C4-2B (cell line): ENCODE data around the gene PPP6R3.
"Not testable (repeated sequence)": the region's sequence is repeated elsewhere in the genome, so short reads cannot be mapped to it uniquely, and the experiment has no call there.

Experiments used
- H3K27ac ChIP-seq: fragments of 450-650 bp; 2 replicates; pipeline ENCODE4 v1.5.1; 2017
- CTCF ChIP-seq: fragments of 450-650 bp; conservative IDR thresholded peaks from 2 replicates; pipeline ENCODE4 v1.5.1; 2017; ENCODE audit warnings: mild to moderate bottlenecking
- ZFX ChIP-seq: fragments of 450-650 bp; IDR thresholded peaks from 2 replicates; pipeline ENCODE4 v1.6.1; 2017

Gene PPP6R3

GRCh38 chr11:68470304-68470811 is 9.8 kb downstream of the PPP6R3 start:
- no peak overlapping the region for H3K27ac ChIP-seq
- TF ChIP-seq CTCF (no peak), ZFX (no peak)

- TF ChIP-seq CTCF, result no peak
- no peak for TF ChIP-seq ZFX
- no peak overlapping the region for H3K27ac ChIP-seq
These were observed 11.1 kb downstream of the PPP6R3 start for GRCh38 chr11:68471360-68472340.

- no peak for TF ChIP-seq CTCF
These were observed 12.2 kb downstream of the PPP6R3 start for GRCh38 chr11:68472778-68473177.

GRCh38 chr11:68473693-68474092 is 13.1 kb downstream of the PPP6R3 start:
- H3K27ac ChIP-seq, result no peak overlapping the region
- TF ChIP-seq CTCF (no peak), ZFX (no peak)

More at GRCh38 chr11:68472778-68473177, 12.2 kb downstream of the PPP6R3 start:
- H3K27ac ChIP-seq, result no peak overlapping the region

- not testable (repeated sequence) for H3K27ac ChIP-seq
These were observed 15.1 kb downstream of the PPP6R3 start for GRCh38 chr11:68475626-68476025.

GRCh38 chr11:68479390-68479789 is 18.8 kb downstream of the PPP6R3 start:
- no peak for TF ChIP-seq ZFX
- no peak for TF ChIP-seq CTCF
- H3K27ac ChIP-seq, result peak overlapping the region; percentile 22; the same call in 1 of the 2 replicates

GRCh38 chr11:68480193-68480592 is 19.6 kb downstream of the PPP6R3 start:
- no peak for TF ChIP-seq ZFX
- no peak for TF ChIP-seq CTCF
- H3K27ac ChIP-seq, result no peak overlapping the region
